HG02852 (cell line): ENCODE data around the gene AKT1.

ENCODE experiments used
- ATAC-seq: cut with Tn5 transposase; IDR thresholded peaks from one replicate; pipeline ENCODE4 v1.9.1; 2021; ENCODE audit warnings: mild to moderate bottlenecking, moderate library complexity; ENCODE audit not compliant: unreplicated experiment

The AKT1 gene

GRCh38 chr14:104787736-104788135 lies 7.8 kb downstream of the AKT1 start:
- ATAC-seq = no peak

GRCh38 chr14:104786726-104787675 lies 8.5 kb downstream of the AKT1 start:
- ATAC-seq = no peak

GRCh38 chr14:104786091-104786586 lies 9.4 kb downstream of the AKT1 start:
- ATAC-seq = no peak

GRCh38 chr14:104785708-104786080 lies 9.9 kb downstream of the AKT1 start:
- no peak for ATAC-seq

- no peak for ATAC-seq
These were observed 10.5 kb downstream of the AKT1 start for GRCh38 chr14:104784846-104785707.

- no peak for ATAC-seq
These were observed 11.4 kb downstream of the AKT1 start for GRCh38 chr14:104784218-104784568.

GRCh38 chr14:104783484-104784217 lies 11.9 kb downstream of the AKT1 start:
- no peak for ATAC-seq

GRCh38 chr14:104782808-104783139 lies 12.8 kb downstream of the AKT1 start:
- no peak for ATAC-seq

- ATAC-seq = no peak
These were observed 13.3 kb downstream of the AKT1 start for GRCh38 chr14:104782086-104782807.

- ATAC-seq = no peak
These were observed 14.1 kb downstream of the AKT1 start for GRCh38 chr14:104781271-104782077.

- no peak for ATAC-seq
These were observed 15.0 kb downstream of the AKT1 start for GRCh38 chr14:104780513-104781030.

GRCh38 chr14:104779776-104780512 lies 15.6 kb downstream of the AKT1 start:
- ATAC-seq = no peak

GRCh38 chr14:104778694-104779331 lies 16.7 kb downstream of the AKT1 start:
- no peak for ATAC-seq

GRCh38 chr14:104777808-104778249 lies 17.7 kb downstream of the AKT1 start:
- no peak for ATAC-seq

- ATAC-seq = no peak
These were observed 18.4 kb downstream of the AKT1 start for GRCh38 chr14:104776961-104777807.

- ATAC-seq = no peak
These were observed 19.1 kb downstream of the AKT1 start for GRCh38 chr14:104776481-104776880.

- ATAC-seq = no peak
These were observed 20.5 kb downstream of the AKT1 start for GRCh38 chr14:104775073-104775489.
